HG03045 (cell line): ENCODE measurements around the gene HTT.
"Not testable (repeated sequence)": the region's sequence is repeated elsewhere in the genome, so short reads cannot be mapped to it uniquely, and the experiment has no call there.

Source experiments
- ATAC-seq: cut with Tn5 transposase; IDR thresholded peaks from one replicate; pipeline ENCODE4 v1.9.1; 2021; ENCODE audit warnings: mild to moderate bottlenecking, moderate library complexity; ENCODE audit not compliant: unreplicated experiment

The HTT gene

GRCh38 chr4:3077796-3078195 lies 3.3 kb downstream of the HTT start:
- no peak for ATAC-seq

GRCh38 chr4:3079694-3080123 lies 5.2 kb downstream of the HTT start:
- ATAC-seq = no peak

GRCh38 chr4:3082925-3083515 lies 8.5 kb downstream of the HTT start:
- ATAC-seq = no peak

GRCh38 chr4:3083732-3084131 lies 9.3 kb downstream of the HTT start:
- ATAC-seq = no peak

- ATAC-seq = no peak
These were observed 11.6 kb downstream of the HTT start for GRCh38 chr4:3085948-3086670.

- no peak for ATAC-seq
These were observed 12.8 kb downstream of the HTT start for GRCh38 chr4:3087115-3087797.

- no peak for ATAC-seq
These were observed 17.0 kb downstream of the HTT start for GRCh38 chr4:3091464-3091863.

DNA sequence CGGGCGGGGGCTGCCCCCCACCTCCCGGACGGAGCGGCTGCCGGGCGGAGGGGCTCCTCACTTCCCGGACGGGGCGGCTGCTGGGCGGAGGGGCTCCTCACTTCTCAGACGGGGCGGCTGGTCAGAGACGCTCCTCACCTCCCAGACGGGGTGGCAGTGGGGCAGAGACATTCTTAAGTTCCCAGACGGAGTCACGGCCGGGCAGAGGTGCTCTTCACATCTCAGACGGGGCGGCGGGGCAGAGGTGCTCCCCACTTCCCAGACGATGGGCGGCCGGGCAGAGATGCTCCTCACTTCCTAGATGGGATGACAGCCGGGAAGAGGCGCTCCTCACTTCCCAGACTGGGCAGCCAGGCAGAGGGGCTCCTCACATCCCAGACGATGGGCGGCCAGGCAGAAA lies 20.2 kb downstream of the HTT start:
- ATAC-seq = not testable (repeated sequence)

DNA sequence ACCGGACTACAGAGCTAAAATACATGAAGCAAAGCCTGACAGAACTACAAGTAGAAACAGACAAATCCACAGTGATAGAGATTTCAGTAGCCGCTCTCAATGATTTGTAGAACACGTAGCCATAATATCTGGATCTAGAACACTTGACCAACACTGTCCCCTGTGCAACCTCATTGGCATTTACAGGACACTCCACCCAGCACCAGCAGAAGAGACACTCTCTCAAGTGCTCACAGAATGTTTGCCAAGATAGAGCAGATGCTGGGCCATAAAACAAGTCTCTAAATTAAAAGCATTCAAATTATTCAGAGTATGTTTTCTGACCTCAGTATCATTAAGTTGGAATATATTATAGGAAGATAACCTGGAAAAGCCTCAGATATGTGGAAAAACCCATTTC lies 21.7 kb downstream of the HTT start:
- ATAC-seq = no peak

- ATAC-seq = no peak
These were observed 23.9 kb downstream of the HTT start for GRCh38 chr4:3098346-3098745.

- peak; percentile 86 for ATAC-seq
These were observed 32.1 kb downstream of the HTT start for GRCh38 chr4:3106339-3107186.

GRCh38 chr4:3107271-3107670 lies 32.8 kb downstream of the HTT start:
- ATAC-seq = no peak

- ATAC-seq = no peak
These were observed 33.2 kb downstream of the HTT start for GRCh38 chr4:3107691-3108121.

- ATAC-seq = no peak
These were observed 33.7 kb downstream of the HTT start for GRCh38 chr4:3108211-3108610.

GRCh38 chr4:3111461-3111860 lies 37.0 kb downstream of the HTT start:
- ATAC-seq = no peak

GRCh38 chr4:3112201-3112600 lies 37.7 kb downstream of the HTT start:
- no peak for ATAC-seq

- ATAC-seq = no peak
These were observed 38.4 kb downstream of the HTT start for GRCh38 chr4:3112609-3113469.

- ATAC-seq = no peak
These were observed 39.9 kb downstream of the HTT start for GRCh38 chr4:3114377-3114776.

- ATAC-seq = no peak
These were observed 41.3 kb downstream of the HTT start for GRCh38 chr4:3115637-3116270.

DNA sequence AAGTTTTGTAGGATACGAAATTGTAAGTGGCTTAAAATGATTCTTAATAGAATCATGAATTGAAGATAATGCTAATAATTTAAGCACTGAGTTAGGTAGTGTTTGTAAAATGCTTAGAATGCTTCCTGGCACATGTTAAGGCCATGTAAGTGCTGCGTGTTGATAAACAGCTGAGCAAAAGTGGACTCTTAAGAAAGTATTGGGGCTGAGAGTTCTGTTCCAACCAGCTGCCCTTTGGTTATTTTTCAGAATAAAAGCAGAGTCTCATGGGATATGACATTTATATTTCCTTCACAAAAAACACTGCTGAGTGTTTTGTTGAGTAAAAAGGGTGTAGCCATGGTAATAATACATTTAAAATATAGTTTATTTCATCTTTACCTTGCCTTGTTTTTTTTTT lies 42.5 kb downstream of the HTT start:
- no peak for ATAC-seq
